ENCODE measurements around the gene NEBL. TPM values are rescaled to one million over a fixed set of nuclear protein-coding genes. Genes with fewer than 3 reads are reported as not detected.

Gene NEBL
- total RNA-seq, 2 experiments from 2014 or later = not detected

GRCh38 chr10:20871970-20872369 is 25.1 kb downstream of the NEBL start:
- Mint-ChIP-seq H3K36me3 (ENCODE audit: low read depth) (no peaks in the 10 kb centered on the region), H3K9me3 (no peaks in the 10 kb centered on the region), H3K4me1 (no peaks in the 10 kb centered on the region), H3K4me3 (no peak overlapping the region), H3K27ac (no peak overlapping the region), H3K27me3 (no peaks in the 10 kb centered on the region)
- POLR2A ChIA-PET = no interaction called here
- DNase-seq = no peak
- CTCF ChIA-PET = no interaction called here

- Mint-ChIP-seq H3K27me3 (no peaks in the 10 kb centered on the region), H3K36me3 (ENCODE audit: low read depth) (no peaks in the 10 kb centered on the region), H3K9me3 (no peaks in the 10 kb centered on the region), H3K4me3 (no peak overlapping the region), H3K4me1 (no peaks in the 10 kb centered on the region), H3K27ac (no peak overlapping the region)
- ChIA-PET CTCF (no interaction called here), POLR2A (no interaction called here)
- DNase-seq = no peak
These were observed 26.3 kb downstream of the NEBL start for GRCh38 chr10:20870834-20871233.

- ChIA-PET POLR2A (no interaction called here), CTCF (no interaction called here)
- H3K27ac Mint-ChIP-seq = no peak overlapping the region
- H3K36me3 Mint-ChIP-seq (ENCODE audit: low read depth) = no peaks in the 10 kb centered on the region
- no peak for DNase-seq
- no peaks in the 10 kb centered on the region for H3K4me1 Mint-ChIP-seq
- no peak overlapping the region for H3K4me3 Mint-ChIP-seq
- H3K9me3 Mint-ChIP-seq = no peaks in the 10 kb centered on the region
- H3K27me3 Mint-ChIP-seq = no peaks in the 10 kb centered on the region
These were observed 34.1 kb downstream of the NEBL start for GRCh38 chr10:20863008-20863407.

GRCh38 chr10:20858292-20859124 is 38.6 kb downstream of the NEBL start:
- DNase-seq = no peak
- Mint-ChIP-seq H3K9me3 (no peaks in the 10 kb centered on the region), H3K36me3 (ENCODE audit: low read depth) (no peaks in the 10 kb centered on the region), H3K27ac (no peak overlapping the region), H3K4me1 (no peaks in the 10 kb centered on the region), H3K4me3 (no peak overlapping the region), H3K27me3 (no peaks in the 10 kb centered on the region)
- POLR2A ChIA-PET = no interaction called here
- CTCF ChIA-PET = no interaction called here

- no peaks in the 10 kb centered on the region for H3K27me3 Mint-ChIP-seq
- DNase-seq = no peak
- no peaks in the 10 kb centered on the region for H3K9me3 Mint-ChIP-seq
- H3K27ac Mint-ChIP-seq = no peak overlapping the region
- no peaks in the 10 kb centered on the region for H3K36me3 Mint-ChIP-seq (ENCODE audit: low read depth)
- ChIA-PET POLR2A (no interaction called here), CTCF (no interaction called here)
- H3K4me3 Mint-ChIP-seq = no peak overlapping the region
- no peaks in the 10 kb centered on the region for H3K4me1 Mint-ChIP-seq
These were observed 40.6 kb downstream of the NEBL start for GRCh38 chr10:20856484-20856883.

- ChIA-PET CTCF (no interaction called here), POLR2A (no interaction called here)
- H3K27me3 Mint-ChIP-seq = no peaks in the 10 kb centered on the region
- no peaks in the 10 kb centered on the region for H3K4me1 Mint-ChIP-seq
- no peaks in the 10 kb centered on the region for H3K36me3 Mint-ChIP-seq (ENCODE audit: low read depth)
- H3K27ac Mint-ChIP-seq = no peak overlapping the region
- H3K9me3 Mint-ChIP-seq = no peaks in the 10 kb centered on the region
- H3K4me3 Mint-ChIP-seq = no peak overlapping the region
- no peak for DNase-seq
These were observed 41.6 kb downstream of the NEBL start for GRCh38 chr10:20855398-20856038.

- H3K4me3 Mint-ChIP-seq = no peak overlapping the region
- H3K27ac Mint-ChIP-seq = no peak overlapping the region
- no peaks in the 10 kb centered on the region for H3K36me3 Mint-ChIP-seq (ENCODE audit: low read depth)
- CTCF ChIA-PET = no interaction called here
- H3K9me3 Mint-ChIP-seq = peaks cover 3% of the 10 kb centered on the region
- no peaks in the 10 kb centered on the region for H3K27me3 Mint-ChIP-seq
- no peak for DNase-seq
- no peaks in the 10 kb centered on the region for H3K4me1 Mint-ChIP-seq
- POLR2A ChIA-PET = no interaction called here
These were observed 43.8 kb downstream of the NEBL start for GRCh38 chr10:20853276-20853675.

- Mint-ChIP-seq H3K36me3 (ENCODE audit: low read depth) (no peaks in the 10 kb centered on the region), H3K9me3 (peaks cover 3% of the 10 kb centered on the region), H3K27ac (no peak overlapping the region), H3K4me1 (no peaks in the 10 kb centered on the region), H3K4me3 (no peak overlapping the region), H3K27me3 (no peaks in the 10 kb centered on the region)
- CTCF ChIA-PET = no interaction called here
- DNase-seq = no peak
- POLR2A ChIA-PET = no interaction called here
These were observed 44.8 kb downstream of the NEBL start for GRCh38 chr10:20852303-20852702.

GRCh38 chr10:20847512-20847911 is 49.6 kb downstream of the NEBL start:
- H3K4me3 Mint-ChIP-seq = no peak overlapping the region
- H3K27me3 Mint-ChIP-seq = no peaks in the 10 kb centered on the region
- H3K9me3 Mint-ChIP-seq = peaks cover 3% of the 10 kb centered on the region
- no peak for DNase-seq
- POLR2A ChIA-PET = no interaction called here
- H3K27ac Mint-ChIP-seq = no peak overlapping the region
- CTCF ChIA-PET = no interaction called here
- no peaks in the 10 kb centered on the region for H3K4me1 Mint-ChIP-seq
- H3K36me3 Mint-ChIP-seq (ENCODE audit: low read depth) = no peaks in the 10 kb centered on the region

- no peaks in the 10 kb centered on the region for H3K4me1 Mint-ChIP-seq
- no peak for DNase-seq
- H3K9me3 Mint-ChIP-seq = peaks cover 3% of the 10 kb centered on the region
- ChIA-PET CTCF (no interaction called here), POLR2A (no interaction called here)
- H3K27ac Mint-ChIP-seq = no peak overlapping the region
- no peaks in the 10 kb centered on the region for H3K36me3 Mint-ChIP-seq (ENCODE audit: low read depth)
- no peak overlapping the region for H3K4me3 Mint-ChIP-seq
- no peaks in the 10 kb centered on the region for H3K27me3 Mint-ChIP-seq
These were observed 50.8 kb downstream of the NEBL start for GRCh38 chr10:20846263-20846662.

GRCh38 chr10:20841419-20841818 is 55.7 kb downstream of the NEBL start:
- DNase-seq = no peak
- H3K36me3 Mint-ChIP-seq (ENCODE audit: low read depth) = no peaks in the 10 kb centered on the region
- POLR2A ChIA-PET = no interaction called here
- peaks cover 2% of the 10 kb centered on the region for H3K9me3 Mint-ChIP-seq
- no peak overlapping the region for H3K4me3 Mint-ChIP-seq
- H3K27ac Mint-ChIP-seq = no peak overlapping the region
- H3K27me3 Mint-ChIP-seq = no peaks in the 10 kb centered on the region
- CTCF ChIA-PET = no interaction called here
- no peaks in the 10 kb centered on the region for H3K4me1 Mint-ChIP-seq

- Mint-ChIP-seq H3K4me3 (no peak overlapping the region), H3K27ac (no peak overlapping the region), H3K4me1 (no peaks in the 10 kb centered on the region), H3K9me3 (peaks cover 2% of the 10 kb centered on the region), H3K36me3 (ENCODE audit: low read depth) (no peaks in the 10 kb centered on the region), H3K27me3 (no peaks in the 10 kb centered on the region)
- CTCF ChIA-PET = no interaction called here
- POLR2A ChIA-PET = no interaction called here
- DNase-seq = no peak
These were observed 57.2 kb downstream of the NEBL start for GRCh38 chr10:20839910-20840309.

GRCh38 chr10:20839141-20839540 is 58.0 kb downstream of the NEBL start:
- Mint-ChIP-seq H3K4me3 (no peak overlapping the region), H3K27ac (no peak overlapping the region), H3K9me3 (peaks cover 2% of the 10 kb centered on the region), H3K27me3 (no peaks in the 10 kb centered on the region), H3K36me3 (ENCODE audit: low read depth) (no peaks in the 10 kb centered on the region), H3K4me1 (no peaks in the 10 kb centered on the region)
- POLR2A ChIA-PET = no interaction called here
- DNase-seq = no peak
- CTCF ChIA-PET = no interaction called here

- H3K27me3 Mint-ChIP-seq = no peaks in the 10 kb centered on the region
- ChIA-PET POLR2A (no interaction called here), CTCF (no interaction called here)
- H3K4me3 Mint-ChIP-seq = no peak overlapping the region
- H3K9me3 Mint-ChIP-seq = peaks cover 2% of the 10 kb centered on the region
- no peak for DNase-seq
- no peak overlapping the region for H3K27ac Mint-ChIP-seq
- no peaks in the 10 kb centered on the region for H3K4me1 Mint-ChIP-seq
- H3K36me3 Mint-ChIP-seq (ENCODE audit: low read depth) = no peaks in the 10 kb centered on the region
These were observed 60.7 kb downstream of the NEBL start for GRCh38 chr10:20836401-20836800.

Measured in activated CD4-positive, alpha-beta T cell treated with anti-CD3 and anti-CD28 coated beads, Interleukin-2, amount 10 ng/mL, durations not matched to agents 7 days and 5 days (primary cell).